ENCODE results near the gene FAM222B.
"Not testable (repeated sequence)": the region's sequence is repeated elsewhere in the genome, so short reads cannot be mapped to it uniquely, and the experiment has no call there.

FAM222B gene

GRCh38 chr17:28842282-28843012, at the start of gene FAM222B:
FAM222B (minus strand) TSS chr17:28842790; CDS start chr17:28766667, 76,123 bp downstream.
- DNase-seq (ENCODE audit: low spot score), result peak; percentile 77

- no peak for DNase-seq (ENCODE audit: low spot score)
Observed at GRCh38 chr17:28892024-28892423, 49.4 kb upstream of the FAM222B start.

- no peak for DNase-seq (ENCODE audit: low spot score)
Observed at GRCh38 chr17:28891201-28891600, 48.6 kb upstream of the FAM222B start.

GRCh38 chr17:28889996-28890395, 47.4 kb upstream of the FAM222B start:
- DNase-seq (ENCODE audit: low spot score), result no peak

GRCh38 chr17:28888832-28889231, 46.2 kb upstream of the FAM222B start:
- DNase-seq (ENCODE audit: low spot score), result no peak

- DNase-seq (ENCODE audit: low spot score), result no peak
Observed at GRCh38 chr17:28887871-28888471, 45.4 kb upstream of the FAM222B start.

- DNase-seq (ENCODE audit: low spot score), result no peak
Observed at GRCh38 chr17:28885951-28886350, 43.4 kb upstream of the FAM222B start.

GRCh38 chr17:28885363-28885762, 42.8 kb upstream of the FAM222B start:
- no peak for DNase-seq (ENCODE audit: low spot score)

GRCh38 chr17:28883967-28884702, 41.5 kb upstream of the FAM222B start:
- DNase-seq (ENCODE audit: low spot score), result no peak

- no peak for DNase-seq (ENCODE audit: low spot score)
Observed at GRCh38 chr17:28882154-28882895, 39.7 kb upstream of the FAM222B start.

- DNase-seq (ENCODE audit: low spot score), result no peak
Observed at GRCh38 chr17:28881533-28882056, 39.0 kb upstream of the FAM222B start.

GRCh38 chr17:28880572-28880945, 38.0 kb upstream of the FAM222B start:
- DNase-seq (ENCODE audit: low spot score), result no peak

GRCh38 chr17:28879886-28880571, 37.4 kb upstream of the FAM222B start:
- no peak for DNase-seq (ENCODE audit: low spot score)

GRCh38 chr17:28878981-28879380, 36.4 kb upstream of the FAM222B start:
- no peak for DNase-seq (ENCODE audit: low spot score)

- DNase-seq (ENCODE audit: low spot score), result no peak
Observed at GRCh38 chr17:28878158-28878910, 35.7 kb upstream of the FAM222B start.

GRCh38 chr17:28877150-28877711, 34.6 kb upstream of the FAM222B start:
- DNase-seq (ENCODE audit: low spot score), result not testable (repeated sequence)

GRCh38 chr17:28875848-28876550, 33.4 kb upstream of the FAM222B start:
- DNase-seq (ENCODE audit: low spot score), result no peak

GRCh38 chr17:28874750-28875149, 32.2 kb upstream of the FAM222B start:
- no peak for DNase-seq (ENCODE audit: low spot score)

GRCh38 chr17:28873839-28874238, 31.2 kb upstream of the FAM222B start:
- DNase-seq (ENCODE audit: low spot score), result no peak
